Measurements from ENCODE around the gene C6.

C6 gene

DNA sequence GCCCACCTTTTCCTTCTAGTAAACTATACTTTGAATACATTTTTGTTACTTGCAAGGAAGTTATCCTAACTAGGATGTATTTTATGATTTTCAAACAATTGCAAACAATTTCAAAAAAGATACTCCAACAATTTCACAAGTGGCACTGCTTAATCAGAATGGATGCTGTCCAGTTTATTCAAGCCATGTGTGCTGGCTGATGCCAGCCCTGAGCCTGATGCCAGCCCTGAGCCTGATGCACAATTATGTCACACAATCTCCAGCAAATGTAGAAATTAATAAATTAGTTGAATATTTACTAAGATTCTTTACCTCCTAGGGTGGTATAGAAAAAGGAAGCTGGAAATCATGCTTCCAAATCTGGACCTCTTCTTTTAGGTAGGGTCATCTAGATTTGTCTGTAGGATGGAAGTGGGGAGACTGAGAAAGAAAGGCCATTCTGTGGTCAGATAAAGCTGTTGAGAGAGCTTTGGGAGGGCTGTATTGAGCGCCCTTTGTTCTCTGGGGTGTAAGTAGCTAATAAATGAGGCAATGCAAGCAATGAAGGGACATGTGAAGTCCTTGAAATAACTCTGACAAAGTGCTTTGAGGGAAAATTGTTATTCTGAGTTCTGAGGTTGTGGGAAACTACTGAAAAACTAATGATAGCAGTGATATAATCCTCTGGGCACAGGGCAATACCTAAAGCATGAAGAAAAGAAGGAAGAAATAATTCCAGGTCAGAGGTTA, 5.8 kb upstream of the C6 start:
- no peak for TF ChIP-seq GATA2 (IDR thresholded peaks at IDR 0.05; ENCODE audit: low read depth, low read length)
- no peak for TF ChIP-seq GATA3 (IDR thresholded peaks at IDR 0.05; ENCODE audit: low read depth, low read length)

GRCh38 chr5:41214182-41214581, 850 bp upstream of the C6 start:
- no peak for TF ChIP-seq GATA3 (IDR thresholded peaks at IDR 0.05; ENCODE audit: low read depth, low read length)
- no peak for TF ChIP-seq GATA2 (IDR thresholded peaks at IDR 0.05; ENCODE audit: low read depth, low read length)

GRCh38 chr5:41212935-41213334, 397 bp downstream of the C6 start:
- no peak for TF ChIP-seq GATA2 (IDR thresholded peaks at IDR 0.05; ENCODE audit: low read depth, low read length)
- no peak for TF ChIP-seq GATA3 (IDR thresholded peaks at IDR 0.05; ENCODE audit: low read depth, low read length)

DNA sequence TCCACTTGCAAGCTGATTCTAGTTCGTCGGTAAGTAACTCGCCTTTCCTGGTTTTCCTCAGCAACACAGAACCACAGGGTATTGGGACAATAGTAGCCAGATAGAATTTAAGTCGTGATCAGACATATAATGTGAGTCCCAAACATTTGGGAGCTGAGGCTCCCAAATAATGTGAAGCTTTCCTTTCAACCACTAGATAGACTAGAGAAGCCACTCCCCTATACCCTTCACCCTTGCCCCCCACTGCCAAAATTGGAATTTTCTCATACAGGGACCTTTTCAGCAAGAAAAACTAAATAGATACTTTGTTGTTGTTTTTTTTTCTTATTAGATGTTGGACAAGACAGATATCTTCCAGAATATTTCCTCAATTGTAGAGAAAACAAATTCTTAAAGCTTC, 1.9 kb downstream of the C6 start:
- TF ChIP-seq GATA2 (IDR thresholded peaks at IDR 0.05; ENCODE audit: low read depth, low read length) (no peak), GATA3 (IDR thresholded peaks at IDR 0.05; ENCODE audit: low read depth, low read length) (no peak)

- no peak for TF ChIP-seq GATA2 (IDR thresholded peaks at IDR 0.05; ENCODE audit: low read depth, low read length)
- no peak for TF ChIP-seq GATA3 (IDR thresholded peaks at IDR 0.05; ENCODE audit: low read depth, low read length)
Measured at GRCh38 chr5:41203033-41203432, 10.3 kb downstream of the C6 start.

DNA sequence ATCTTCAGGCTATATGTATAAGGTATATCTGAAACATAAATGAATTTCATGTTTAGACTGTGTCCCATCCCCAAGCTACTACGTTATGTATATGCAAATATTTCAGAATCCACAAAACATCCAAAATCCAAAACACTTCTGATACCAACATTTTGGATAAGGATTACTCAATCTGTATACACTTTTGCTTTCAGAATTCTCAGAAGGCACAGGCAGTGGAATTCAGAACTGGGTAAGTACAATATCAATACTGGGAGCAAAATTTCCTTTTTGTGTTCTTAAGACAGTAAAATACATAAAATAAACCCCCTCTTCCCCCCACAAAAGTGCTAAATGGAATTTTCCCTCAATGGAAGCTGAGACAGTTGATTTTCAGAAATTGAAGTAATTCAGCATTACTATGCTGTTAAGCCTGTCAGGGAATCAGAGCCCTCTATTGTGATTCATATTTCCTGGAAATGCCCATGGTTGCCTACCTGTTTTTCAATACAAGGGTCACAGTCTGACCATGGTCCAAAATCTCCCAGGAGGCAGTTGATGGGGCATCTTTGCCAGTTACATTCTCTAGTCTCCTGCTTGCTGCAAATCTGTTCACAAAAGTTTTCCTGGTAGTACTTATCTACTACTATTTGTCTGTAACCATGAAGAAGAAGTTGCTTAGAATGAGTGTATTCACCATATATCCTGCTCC, 12.1 kb downstream of the C6 start:
- TF ChIP-seq GATA3 (IDR thresholded peaks at IDR 0.05; ENCODE audit: low read depth, low read length) = no peak
- TF ChIP-seq GATA2 (IDR thresholded peaks at IDR 0.05; ENCODE audit: low read depth, low read length) = no peak

- TF ChIP-seq GATA2 (IDR thresholded peaks at IDR 0.05; ENCODE audit: low read depth, low read length) (no peak), GATA3 (IDR thresholded peaks at IDR 0.05; ENCODE audit: low read depth, low read length) (no peak)
Measured at GRCh38 chr5:41200506-41200905, 12.8 kb downstream of the C6 start.

DNA sequence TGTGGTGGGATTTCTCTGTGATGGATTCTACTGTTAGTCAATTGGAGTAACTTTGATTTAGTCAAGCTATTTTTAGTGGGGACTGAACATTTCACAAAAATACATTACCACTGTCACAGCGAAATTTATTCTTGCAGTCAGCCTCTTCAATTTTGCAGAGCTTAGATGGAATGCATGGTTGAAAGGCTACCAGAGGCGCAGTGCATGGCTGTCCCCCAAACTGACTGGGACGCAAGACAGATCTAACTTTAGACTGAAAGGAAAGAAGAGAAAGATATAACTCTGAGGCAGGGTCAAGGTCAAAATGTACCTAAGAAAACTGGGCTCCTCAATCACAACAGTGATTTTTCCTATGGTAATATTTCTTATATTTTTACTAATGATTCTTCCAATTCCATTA, 13.7 kb downstream of the C6 start:
- TF ChIP-seq GATA3 (IDR thresholded peaks at IDR 0.05; ENCODE audit: low read depth, low read length) (no peak), GATA2 (IDR thresholded peaks at IDR 0.05; ENCODE audit: low read depth, low read length) (no peak)

- TF ChIP-seq GATA3 (IDR thresholded peaks at IDR 0.05; ENCODE audit: low read depth, low read length) = no peak
- TF ChIP-seq GATA2 (IDR thresholded peaks at IDR 0.05; ENCODE audit: low read depth, low read length) = no peak
Measured at GRCh38 chr5:41196197-41196596, 17.1 kb downstream of the C6 start.

GRCh38 chr5:41195228-41195627, 18.1 kb downstream of the C6 start:
- TF ChIP-seq GATA2 (IDR thresholded peaks at IDR 0.05; ENCODE audit: low read depth, low read length) (no peak), GATA3 (IDR thresholded peaks at IDR 0.05; ENCODE audit: low read depth, low read length) (no peak)

GRCh38 chr5:41194339-41194738, 19.0 kb downstream of the C6 start:
- TF ChIP-seq GATA3 (IDR thresholded peaks at IDR 0.05; ENCODE audit: low read depth, low read length) (no peak), GATA2 (IDR thresholded peaks at IDR 0.05; ENCODE audit: low read depth, low read length) (no peak)

DNA sequence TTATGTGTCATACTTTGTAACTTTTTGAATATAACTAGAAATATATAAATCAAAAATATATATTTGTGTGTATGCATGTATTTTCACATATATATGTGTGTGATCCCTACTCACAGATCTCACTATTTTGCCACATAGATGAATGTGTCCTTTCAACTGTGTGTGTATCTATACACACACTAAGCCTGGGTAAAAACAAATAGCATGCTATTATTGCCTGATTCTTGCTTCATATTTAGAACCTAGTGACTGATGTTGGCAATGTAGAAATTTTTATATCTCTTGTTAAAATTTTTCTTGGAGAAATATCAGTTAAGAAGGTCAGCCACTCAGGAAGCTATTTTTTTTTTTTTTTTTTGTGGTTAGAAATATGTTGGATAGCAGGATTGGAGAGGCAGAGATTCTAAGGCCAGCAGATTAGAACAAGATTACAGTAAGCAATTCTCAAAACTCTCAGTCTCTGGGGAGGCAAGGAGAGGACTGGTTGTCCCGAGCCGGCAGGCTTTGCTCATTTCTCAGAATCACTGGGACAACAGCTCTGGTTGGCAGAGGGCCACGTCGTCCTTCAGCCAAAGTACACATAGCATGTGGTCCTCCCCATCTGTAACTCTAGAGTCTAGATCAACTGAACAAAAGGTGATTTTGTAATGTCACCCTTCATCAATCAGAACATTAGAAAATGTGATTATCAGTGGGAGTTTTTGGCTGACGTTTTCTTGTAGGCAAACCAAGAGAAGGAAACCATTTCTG, 19.7 kb downstream of the C6 start:
- no peak for TF ChIP-seq GATA2 (IDR thresholded peaks at IDR 0.05; ENCODE audit: low read depth, low read length)

- TF ChIP-seq GATA3 (IDR thresholded peaks at IDR 0.05; ENCODE audit: low read depth, low read length) (no peak), GATA2 (IDR thresholded peaks at IDR 0.05; ENCODE audit: low read depth, low read length) (no peak)
Measured at GRCh38 chr5:41191249-41191648, 22.1 kb downstream of the C6 start.

DNA sequence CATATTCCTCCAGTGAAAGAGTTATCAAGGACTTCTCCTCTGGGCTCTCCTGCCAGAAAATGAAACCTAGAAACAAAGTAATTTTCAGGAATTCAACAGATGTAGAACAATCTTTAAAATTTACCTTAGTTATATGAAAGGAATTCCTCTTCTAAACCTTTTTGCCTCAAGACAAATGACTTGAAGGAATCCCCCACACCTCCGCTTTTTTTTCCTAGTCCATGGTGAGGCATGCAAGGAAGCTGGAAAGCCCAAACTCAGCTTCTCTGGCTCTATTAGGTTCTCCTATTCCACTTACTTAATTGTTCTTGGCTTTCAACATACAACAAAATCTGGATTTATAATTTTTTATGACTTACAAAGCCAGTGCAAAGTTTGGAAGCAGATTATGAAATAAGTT, 27.2 kb downstream of the C6 start:
- TF ChIP-seq GATA3 (IDR thresholded peaks at IDR 0.05; ENCODE audit: low read depth, low read length) (no peak), GATA2 (IDR thresholded peaks at IDR 0.05; ENCODE audit: low read depth, low read length) (no peak)

- TF ChIP-seq GATA2 (IDR thresholded peaks at IDR 0.05; ENCODE audit: low read depth, low read length) (no peak), GATA3 (IDR thresholded peaks at IDR 0.05; ENCODE audit: low read depth, low read length) (no peak)
Measured at GRCh38 chr5:41182666-41183065, 30.7 kb downstream of the C6 start.
